Left lobe of liver (tissue), 2 donors: ENCODE data around the gene POU5F1. TPM values are rescaled to one million over a fixed set of nuclear protein-coding genes. Genes with fewer than 3 reads are reported as not detected.
A peak's percentile ranks its signal among the peaks of the same experiment; 100 is the strongest.
"Not testable (repeated sequence)": the region's sequence is repeated elsewhere in the genome, so short reads cannot be mapped to it uniquely, and the experiment has no call there.

Experiments
- ATAC-seq: fragments of 200-7000 bp; cut with Tn5 transposase; one replicate; pipeline ENCODE4 v1.9.1; 2020; ENCODE audit warnings: mild to moderate bottlenecking, moderate library complexity
- DNase-seq: peaks from one replicate; pipeline ENCODE4 v3.0.0-alpha.2; 2020; ENCODE audit warnings: low spot score
- total RNA-seq: library from RNA; stranded (reverse); gene quantifications from one replicate; pipeline ENCODE4 v1.2.1, GENCODE V29; 2021
- donor health status: DM: no; HTN: no; CAD: no; lungs with moderate emphysema.
- donor health status: DM: no; HTN: yes; CAD: no.

POU5F1 gene
- total RNA-seq, 1 donor from 2014 or later, result 5.0 TPM

GRCh38 chr6:31192431-31193105, 22.1 kb upstream of the POU5F1 start:
- ATAC-seq (peak; percentile 70), DNase-seq (peak; percentile 71)

- DNase-seq, result no peak
- no peak for ATAC-seq
These were observed 20.0 kb upstream of the POU5F1 start for GRCh38 chr6:31190488-31190887.

- not testable (repeated sequence) for DNase-seq, ATAC-seq
These were observed 18.7 kb upstream of the POU5F1 start for GRCh38 chr6:31189223-31189622.

GRCh38 chr6:31187780-31188194, 17.3 kb upstream of the POU5F1 start:
- no peak for DNase-seq

GRCh38 chr6:31186052-31186734, 15.7 kb upstream of the POU5F1 start:
- DNase-seq, result peak; percentile 87
- peak; percentile 87 for ATAC-seq

More at GRCh38 chr6:31187780-31188194, 17.3 kb upstream of the POU5F1 start:
- ATAC-seq, result no peak

- DNase-seq, result not testable (repeated sequence)
- ATAC-seq, result peak; percentile 59
These were observed 15.2 kb upstream of the POU5F1 start for GRCh38 chr6:31185695-31186051.

- not testable (repeated sequence) for ATAC-seq, DNase-seq
These were observed 13.4 kb upstream of the POU5F1 start for GRCh38 chr6:31183859-31184258.

- not testable (repeated sequence) for ATAC-seq, DNase-seq
These were observed 12.8 kb upstream of the POU5F1 start for GRCh38 chr6:31183287-31183686.

GRCh38 chr6:31180500-31180899, 10.0 kb upstream of the POU5F1 start:
- peak; percentile 82 for ATAC-seq
- no peak for DNase-seq

- ATAC-seq, result no peak
These were observed 9.4 kb upstream of the POU5F1 start for GRCh38 chr6:31179896-31180295.

GRCh38 chr6:31179042-31179386, 8.5 kb upstream of the POU5F1 start:
- no peak for ATAC-seq
- no peak for DNase-seq

More at GRCh38 chr6:31179896-31180295, 9.4 kb upstream of the POU5F1 start:
- no peak for DNase-seq

- ATAC-seq (no peak), DNase-seq (no peak)
These were observed 7.9 kb upstream of the POU5F1 start for GRCh38 chr6:31178143-31179041.

GRCh38 chr6:31175971-31176370, 5.5 kb upstream of the POU5F1 start:
- DNase-seq (no peak), ATAC-seq (no peak)

- no peak for ATAC-seq
- no peak for DNase-seq
These were observed 3.9 kb upstream of the POU5F1 start for GRCh38 chr6:31174378-31174777.

GRCh38 chr6:31173406-31173805, 2.9 kb upstream of the POU5F1 start:
- DNase-seq (no peak), ATAC-seq (no peak)

GRCh38 chr6:31172973-31173384, 2.5 kb upstream of the POU5F1 start:
- ATAC-seq, result no peak
- DNase-seq, result no peak

- no peak for ATAC-seq
- no peak for DNase-seq
These were observed 1.7 kb upstream of the POU5F1 start for GRCh38 chr6:31171931-31172905.

- ATAC-seq (no peak), DNase-seq (no peak)
These were observed 647 bp upstream of the POU5F1 start for GRCh38 chr6:31170987-31171671.

- not testable (repeated sequence) for ATAC-seq, DNase-seq
These were observed 453 bp downstream of the POU5F1 start for GRCh38 chr6:31169858-31170599.
